Neural crest cell (in vitro differentiated cells): ENCODE results near the gene ANKRD55. TPM values are rescaled to one million over a fixed set of nuclear protein-coding genes. Genes with fewer than 3 reads are reported as not detected.
A peak's percentile ranks its signal among the peaks of the same experiment; 100 is the strongest.
"Not testable (repeated sequence)": the region's sequence is repeated elsewhere in the genome, so short reads cannot be mapped to it uniquely, and the experiment has no call there.

Source experiments
- DNase-seq: peaks from one replicate; pipeline ENCODE4 v3.0.0; 2021; ENCODE audit warnings: low read depth, mixed read lengths, low spot score
- H3K27ac Mint-ChIP-seq: one replicate; pipeline ENCODE4 v1.8.0; 2021; ENCODE audit warnings: mild to moderate bottlenecking, mixed read lengths; ENCODE audit not compliant: unreplicated experiment
- H3K27me3 Mint-ChIP-seq: 2 replicates; pipeline ENCODE4 v1.8.0; 2021; ENCODE audit warnings: low read depth, mild to moderate bottlenecking, mixed read lengths
- H3K36me3 Mint-ChIP-seq: 2 replicates; pipeline ENCODE4 v1.8.0; 2021; ENCODE audit warnings: low read depth, mild to moderate bottlenecking, mixed read lengths
- H3K4me1 Mint-ChIP-seq: 2 replicates; pipeline ENCODE4 v1.8.0; 2021; ENCODE audit warnings: mixed read lengths
- H3K4me3 Mint-ChIP-seq: one replicate; pipeline ENCODE4 v1.8.0; 2021; ENCODE audit warnings: mild to moderate bottlenecking, mixed read lengths
- H3K9me3 Mint-ChIP-seq: 2 replicates; pipeline ENCODE4 v1.8.0; 2021; ENCODE audit warnings: mixed read lengths
- total RNA-seq: library from RNA; stranded (reverse); gene quantifications from 2 replicates; pipeline ENCODE4 v1.2.1, GENCODE V29; 2021
- TF ChIP-seq, protein P1 (sequence below): fragments of 200-600 bp; sonication (generic); conservative IDR thresholded peaks from 2 replicates; pipeline ENCODE4 v1.5.0; 2021; ENCODE audit warnings: antibody characterized with exemption, mild to moderate bottlenecking

The ANKRD55 gene
- total RNA-seq, 1 donor from 2014 or later: 0.16 TPM

DNA sequence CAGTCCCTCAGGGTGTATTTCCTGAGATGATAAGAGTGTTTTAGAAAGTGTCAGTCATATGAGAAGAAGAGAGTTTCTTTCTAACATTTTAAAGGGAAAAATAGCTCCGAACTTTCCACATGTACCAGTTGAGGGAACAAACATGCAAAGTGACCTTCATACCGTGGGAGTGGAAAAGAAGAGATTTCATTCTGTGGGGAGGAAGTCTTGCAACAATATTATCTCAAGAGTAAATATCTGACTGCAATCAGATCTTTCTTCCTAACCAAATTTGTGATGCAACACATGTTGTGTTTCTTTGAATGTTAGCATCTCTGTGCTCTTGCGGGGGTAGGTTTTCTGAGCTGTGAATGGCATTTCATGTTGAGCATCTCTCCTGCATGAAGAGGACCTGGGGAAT is 30.6 kb downstream of the ANKRD55 start:
- Mint-ChIP-seq H3K4me1 (peaks cover 4% of the 10 kb centered on the region), H3K36me3 (no peaks in the 10 kb centered on the region), H3K9me3 (no peaks in the 10 kb centered on the region), H3K27me3 (no peaks in the 10 kb centered on the region), H3K4me3 (no peak overlapping the region), H3K27ac (no peak overlapping the region)
- TF ChIP-seq, protein P1, sequence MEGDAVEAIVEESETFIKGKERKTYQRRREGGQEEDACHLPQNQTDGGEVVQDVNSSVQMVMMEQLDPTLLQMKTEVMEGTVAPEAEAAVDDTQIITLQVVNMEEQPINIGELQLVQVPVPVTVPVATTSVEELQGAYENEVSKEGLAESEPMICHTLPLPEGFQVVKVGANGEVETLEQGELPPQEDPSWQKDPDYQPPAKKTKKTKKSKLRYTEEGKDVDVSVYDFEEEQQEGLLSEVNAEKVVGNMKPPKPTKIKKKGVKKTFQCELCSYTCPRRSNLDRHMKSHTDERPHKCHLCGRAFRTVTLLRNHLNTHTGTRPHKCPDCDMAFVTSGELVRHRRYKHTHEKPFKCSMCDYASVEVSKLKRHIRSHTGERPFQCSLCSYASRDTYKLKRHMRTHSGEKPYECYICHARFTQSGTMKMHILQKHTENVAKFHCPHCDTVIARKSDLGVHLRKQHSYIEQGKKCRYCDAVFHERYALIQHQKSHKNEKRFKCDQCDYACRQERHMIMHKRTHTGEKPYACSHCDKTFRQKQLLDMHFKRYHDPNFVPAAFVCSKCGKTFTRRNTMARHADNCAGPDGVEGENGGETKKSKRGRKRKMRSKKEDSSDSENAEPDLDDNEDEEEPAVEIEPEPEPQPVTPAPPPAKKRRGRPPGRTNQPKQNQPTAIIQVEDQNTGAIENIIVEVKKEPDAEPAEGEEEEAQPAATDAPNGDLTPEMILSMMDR: no peak
- DNase-seq: no peak

DNA sequence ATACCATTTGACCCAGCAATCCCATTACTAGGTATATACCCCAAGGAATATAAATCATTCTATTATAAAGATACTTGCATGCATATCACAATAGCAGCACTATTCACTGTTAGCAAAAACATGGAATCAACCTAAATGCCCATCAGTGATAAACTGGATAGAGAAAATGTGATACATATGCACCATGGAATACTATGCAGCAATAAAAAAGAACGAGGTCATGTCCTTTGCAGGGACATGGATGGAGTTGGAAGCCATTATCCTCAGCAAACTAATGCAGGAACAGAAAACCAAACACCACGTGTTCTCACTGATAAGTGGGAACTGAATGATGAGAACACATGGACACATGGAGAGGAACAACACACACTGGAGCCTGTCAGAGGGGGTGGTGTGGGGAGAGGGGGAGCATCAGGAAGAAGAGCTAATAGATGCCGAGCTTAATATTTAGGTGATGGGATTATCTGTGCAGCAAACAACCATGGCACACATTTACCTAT is 31.3 kb downstream of the ANKRD55 start:
- H3K9me3 Mint-ChIP-seq, H3K4me1 Mint-ChIP-seq, H3K4me3 Mint-ChIP-seq, H3K36me3 Mint-ChIP-seq, H3K27ac Mint-ChIP-seq, H3K27me3 Mint-ChIP-seq, DNase-seq: not testable (repeated sequence)

DNA sequence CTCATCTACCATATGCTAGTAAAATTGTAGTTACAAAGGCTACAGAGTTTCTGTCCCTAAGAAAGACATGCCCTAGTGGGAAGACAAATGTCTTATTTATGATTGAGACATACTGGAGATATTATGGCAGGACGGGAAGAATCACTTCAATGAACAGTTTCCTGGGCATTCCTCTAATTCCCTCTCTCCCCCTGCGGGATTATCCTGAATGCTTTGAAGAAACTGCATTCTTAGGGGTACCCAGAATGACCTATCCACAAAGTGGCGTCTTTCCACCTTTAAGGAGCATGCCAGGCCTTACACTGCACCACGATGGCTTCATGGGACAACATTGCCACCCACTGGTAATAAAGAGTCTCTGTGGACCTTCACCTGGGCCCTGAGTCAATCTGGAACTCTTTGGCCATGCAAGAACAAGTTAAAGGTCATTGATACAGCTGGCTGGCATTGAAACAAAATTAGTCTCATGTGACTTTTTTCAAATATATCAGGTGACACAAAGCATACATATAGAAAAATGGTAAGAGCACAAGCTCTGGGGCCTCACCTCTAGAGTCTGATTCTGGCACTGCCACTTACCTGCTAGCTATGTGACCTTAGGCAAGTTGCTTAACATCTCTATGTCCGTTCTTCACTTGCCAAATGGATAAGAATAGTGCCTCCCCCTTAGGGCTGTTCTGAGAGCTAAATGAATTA is 32.0 kb downstream of the ANKRD55 start:
- peak; percentile 25 for DNase-seq
- H3K36me3 Mint-ChIP-seq: no peaks in the 10 kb centered on the region
- H3K4me1 Mint-ChIP-seq: peaks cover 4% of the 10 kb centered on the region
- no peaks in the 10 kb centered on the region for H3K9me3 Mint-ChIP-seq
- TF ChIP-seq, protein P1: peak; percentile 73
- no peaks in the 10 kb centered on the region for H3K27me3 Mint-ChIP-seq
- H3K4me3 Mint-ChIP-seq: no peak overlapping the region
- H3K27ac Mint-ChIP-seq: no peak overlapping the region

DNA sequence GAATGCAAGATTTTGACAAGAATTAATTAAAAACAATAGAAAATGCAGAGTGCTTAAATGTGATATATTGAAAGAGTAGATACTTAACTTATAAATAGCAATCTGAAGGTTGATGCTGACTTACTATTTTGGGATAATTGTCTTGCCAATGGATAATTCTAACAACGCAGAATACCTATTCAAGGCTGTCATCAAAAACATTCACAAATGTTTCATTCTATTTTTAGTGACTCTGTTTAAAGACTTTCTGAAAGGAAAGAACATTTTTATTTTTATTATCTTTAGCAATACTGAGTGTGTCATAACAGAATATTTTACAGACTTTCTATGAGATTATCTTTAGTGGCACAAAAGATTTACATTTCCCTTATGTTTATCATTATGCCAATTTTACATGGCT is 38.1 kb downstream of the ANKRD55 start:
- TF ChIP-seq, protein P1: no peak
- no peaks in the 10 kb centered on the region for H3K27me3 Mint-ChIP-seq
- H3K4me1 Mint-ChIP-seq: no peaks in the 10 kb centered on the region
- H3K27ac Mint-ChIP-seq: no peak overlapping the region
- no peaks in the 10 kb centered on the region for H3K36me3 Mint-ChIP-seq
- no peaks in the 10 kb centered on the region for H3K9me3 Mint-ChIP-seq
- DNase-seq: no peak
- no peak overlapping the region for H3K4me3 Mint-ChIP-seq

DNA sequence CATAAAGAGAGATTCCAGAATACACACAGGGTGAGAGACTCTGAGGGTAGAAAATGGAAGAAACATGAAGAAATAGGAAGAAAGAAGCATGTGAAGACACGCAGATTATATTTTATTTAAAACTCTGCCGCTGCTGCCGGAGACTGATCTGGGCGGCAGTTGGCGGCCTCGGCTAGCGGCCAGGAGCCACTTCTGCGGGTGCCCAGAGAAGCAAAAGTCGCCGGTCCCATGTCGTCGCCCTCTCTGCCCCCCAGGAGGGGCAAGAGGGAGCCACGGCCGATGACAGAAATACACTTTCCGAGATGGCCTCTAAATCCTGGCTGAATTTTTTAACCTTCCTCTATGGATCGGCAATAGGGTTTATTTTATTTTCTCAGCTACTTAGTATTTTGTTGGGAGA is 40.9 kb downstream of the ANKRD55 start:
- Mint-ChIP-seq H3K4me1 (no peaks in the 10 kb centered on the region), H3K9me3 (no peaks in the 10 kb centered on the region), H3K36me3 (no peaks in the 10 kb centered on the region), H3K27ac (no peak overlapping the region), H3K4me3 (no peak overlapping the region), H3K27me3 (no peaks in the 10 kb centered on the region)
- TF ChIP-seq, protein P1: no peak
- no peak for DNase-seq

DNA sequence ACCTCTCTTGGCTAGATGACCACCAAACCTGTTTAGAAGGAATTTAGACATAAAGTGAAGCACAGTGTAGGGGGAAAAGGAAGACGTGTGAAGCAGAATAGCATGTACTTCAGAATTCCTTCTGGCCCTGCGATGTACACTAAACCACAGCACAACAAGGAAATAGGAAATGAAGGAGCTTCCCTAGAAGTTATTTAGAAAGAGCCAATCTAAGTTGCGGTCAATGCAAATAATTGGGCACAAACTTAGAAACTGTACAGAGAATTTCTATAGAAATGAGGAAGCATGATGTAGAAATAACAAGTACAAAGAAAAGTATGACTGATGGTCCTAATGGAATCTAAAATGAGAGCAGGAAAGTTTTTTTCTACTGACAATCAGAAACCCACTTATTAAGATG is 41.5 kb downstream of the ANKRD55 start:
- no peak overlapping the region for H3K4me3 Mint-ChIP-seq
- no peak overlapping the region for H3K27ac Mint-ChIP-seq
- H3K27me3 Mint-ChIP-seq: no peaks in the 10 kb centered on the region
- no peaks in the 10 kb centered on the region for H3K9me3 Mint-ChIP-seq
- TF ChIP-seq, protein P1: no peak
- no peak for DNase-seq
- no peaks in the 10 kb centered on the region for H3K4me1 Mint-ChIP-seq
- no peaks in the 10 kb centered on the region for H3K36me3 Mint-ChIP-seq
